Fibroblast of lung (primary cell): ENCODE data around the gene BTRC. TPM values are rescaled to one million over a fixed set of nuclear protein-coding genes. Genes with fewer than 3 reads are reported as not detected.

Experiments used
- DNase-seq, 2 donors: peaks; one replicate each; pipeline versions ENCODE4 v3.0.0 to v3.0.0-alpha.2; 2010; ENCODE audit warnings: low read depth in 2 of 2
- H2AFZ ChIP-seq: 2 replicates; pipeline ENCODE4 v1.5.1; 2012; ENCODE audit warnings: low read length, control low read depth, inconsistent platforms
- H3K27ac ChIP-seq: 2 replicates; pipeline ENCODE4 v1.5.1; 2011; ENCODE audit warnings: low read length, control low read depth; ENCODE audit not compliant: insufficient read depth
- H3K27me3 ChIP-seq: 2 replicates; pipeline ENCODE4 v1.5.1; 2011; ENCODE audit warnings: mild to moderate bottlenecking, low read length; ENCODE audit not compliant: control insufficient read depth, insufficient read depth
- H3K36me3 ChIP-seq: 2 replicates; pipeline ENCODE4 v1.5.1; 2011; ENCODE audit warnings: low read length; ENCODE audit not compliant: control insufficient read depth, insufficient read depth
- H3K4me1 ChIP-seq: 2 replicates; pipeline ENCODE4 v1.5.1; 2011; ENCODE audit warnings: low read length; ENCODE audit not compliant: control insufficient read depth, insufficient read depth; ENCODE audit errors: extremely low read depth
- H3K4me2 ChIP-seq: 2 replicates; pipeline ENCODE4 v1.5.1; 2011; ENCODE audit warnings: low read length, control low read depth; ENCODE audit not compliant: insufficient read depth; ENCODE audit errors: extremely low read depth
- H3K4me3 ChIP-seq, 4 experiments: fragments of 200-600 bp in 1 of 4; sonication (generic) in 1 of 4; replicated peaks in 1 of 4; 2 replicates each; pipeline ENCODE4 v1.5.1; 2011 to 2016; ENCODE audit warnings: low read length in 4 of 4, low read depth in 3 of 4, mild to moderate bottlenecking in 3 of 4, control low read depth in 2 of 4, inconsistent platforms in 1 of 4, mixed read lengths in 1 of 4; ENCODE audit not compliant: insufficient read depth in 1 of 4; ENCODE audit errors: control extremely low read depth in 1 of 4
- H3K79me2 ChIP-seq: 2 replicates; pipeline ENCODE4 v1.5.1; 2012; ENCODE audit warnings: mild to moderate bottlenecking, low read length, inconsistent platforms; ENCODE audit not compliant: control insufficient read depth, insufficient read depth
- H3K9ac ChIP-seq: 2 replicates; pipeline ENCODE4 v1.5.1; 2011; ENCODE audit warnings: mild to moderate bottlenecking, low read length, control low read depth; ENCODE audit not compliant: insufficient read depth
- H3K9me3 ChIP-seq: 2 replicates; pipeline ENCODE4 v1.5.1; 2012; ENCODE audit warnings: low read depth, low read length; ENCODE audit not compliant: control insufficient read depth, insufficient read depth
- H4K20me1 ChIP-seq: 2 replicates; pipeline ENCODE4 v1.5.1; 2011; ENCODE audit warnings: low read length; ENCODE audit not compliant: control insufficient read depth, insufficient read depth; ENCODE audit errors: extremely low read depth
- CTCF ChIP-seq, 2 donors: IDR thresholded peaks in 1 of 2; conservative IDR thresholded peaks in 1 of 2; 1 replicate in 1 of 2; 2 replicates in 1 of 2; pipeline ENCODE4 v1.5.1; 2011 to 2012; ENCODE audit warnings: low read length in 2 of 2, control low read depth in 1 of 2, inconsistent platforms in 1 of 2, low read depth in 1 of 2, mild to moderate bottlenecking in 1 of 2
- EZH2 ChIP-seq: IDR thresholded peaks from 2 replicates; pipeline ENCODE4 v1.5.1; 2012; ENCODE audit warnings: low read length, control low read depth, mild to moderate bottlenecking; ENCODE audit errors: missing control alignments
- polyA plus RNA-seq, 2 donors: library from polyadenylated mRNA; depleted of rRNA in 1 of 2; stranded (reverse) in 1 of 2; unstranded in 1 of 2; fragments of >200 nt; gene quantifications; 2 replicates each; pipeline ENCODE4 v1.2.1, GENCODE V29; 2011 to 2012; ENCODE audit warnings: missing spikeins in 1 of 2
- total RNA-seq: library from RNA; depleted of rRNA; stranded (reverse); fragments of >200 nt; gene quantifications from 2 replicates; pipeline ENCODE4 v1.2.1, GENCODE V29; 2014

BTRC gene
- total and polyA plus RNA-seq, 2 donors (not counting 1 experiment from before 2014, with no cell fraction given), result 9.2 to 10.9 TPM

- H3K27ac ChIP-seq, result no peak overlapping the region
- no peaks in the 10 kb centered on the region for H3K36me3 ChIP-seq
- H3K4me1 ChIP-seq, result no peaks in the 10 kb centered on the region
- TF ChIP-seq CTCF (conservative IDR thresholded peaks at IDR 0.05 in 1 of 2, IDR thresholded peaks at IDR 0.05 in 1 of 2; ENCODE audit: low read depth in 1 of 2, low read length in 2 of 2) (no peak), EZH2 (no peak)
- no peak overlapping the region for H2AFZ ChIP-seq
- H3K9me3 ChIP-seq, result no peaks in the 10 kb centered on the region
- no peaks in the 10 kb centered on the region for H4K20me1 ChIP-seq
- H3K4me2 ChIP-seq, result no peak overlapping the region
- no peak overlapping the region for H3K4me3 ChIP-seq
- no peaks in the 10 kb centered on the region for H3K79me2 ChIP-seq
- no peak overlapping the region for H3K9ac ChIP-seq
- DNase-seq, result no peak
- H3K27me3 ChIP-seq, result no peaks in the 10 kb centered on the region
These were observed 93.5 kb downstream of the BTRC start for GRCh38 chr10:101447477-101447876.

- no peaks in the 10 kb centered on the region for H3K27me3 ChIP-seq
- no peak overlapping the region for H3K27ac ChIP-seq
- H3K9ac ChIP-seq, result no peak overlapping the region
- no peaks in the 10 kb centered on the region for H3K79me2 ChIP-seq
- H3K4me3 ChIP-seq, result no peak overlapping the region
- no peak for DNase-seq
- no peaks in the 10 kb centered on the region for H3K4me1 ChIP-seq
- no peak overlapping the region for H3K4me2 ChIP-seq
- H3K9me3 ChIP-seq, result no peaks in the 10 kb centered on the region
- TF ChIP-seq CTCF (conservative IDR thresholded peaks at IDR 0.05 in 1 of 2, IDR thresholded peaks at IDR 0.05 in 1 of 2; ENCODE audit: low read depth in 1 of 2, low read length in 2 of 2) (no peak), EZH2 (no peak)
- no peaks in the 10 kb centered on the region for H3K36me3 ChIP-seq
- no peak overlapping the region for H2AFZ ChIP-seq
- H4K20me1 ChIP-seq, result no peaks in the 10 kb centered on the region
These were observed 96.5 kb downstream of the BTRC start for GRCh38 chr10:101450277-101451080.

- H3K4me3 ChIP-seq, result no peak overlapping the region
- H4K20me1 ChIP-seq, result no peaks in the 10 kb centered on the region
- no peak overlapping the region for H3K27ac ChIP-seq
- TF ChIP-seq EZH2 (no peak), CTCF (conservative IDR thresholded peaks at IDR 0.05 in 1 of 2, IDR thresholded peaks at IDR 0.05 in 1 of 2; ENCODE audit: low read depth in 1 of 2, low read length in 2 of 2) (no peak)
- no peak overlapping the region for H2AFZ ChIP-seq
- no peaks in the 10 kb centered on the region for H3K79me2 ChIP-seq
- DNase-seq, result no peak
- no peak overlapping the region for H3K4me2 ChIP-seq
- H3K27me3 ChIP-seq, result no peaks in the 10 kb centered on the region
- H3K9ac ChIP-seq, result no peak overlapping the region
- no peaks in the 10 kb centered on the region for H3K4me1 ChIP-seq
- no peaks in the 10 kb centered on the region for H3K9me3 ChIP-seq
- no peaks in the 10 kb centered on the region for H3K36me3 ChIP-seq
These were observed 97.3 kb downstream of the BTRC start for GRCh38 chr10:101451261-101451660.
